ENCODE data around the gene TRAPPC1. TPM values are rescaled to one million over a fixed set of nuclear protein-coding genes. Genes with fewer than 3 reads are reported as not detected.

Gene TRAPPC1
- total RNA-seq, 1 experiment from 2014 or later = 111 TPM

- POLR2A ChIA-PET (ENCODE audit: low non-redundant PET) = no interaction called here
- TF ChIP-seq EZH2 (IDR thresholded peaks at IDR 0.05; ENCODE audit: borderline replicate concordance, low read depth, low read length, poor library complexity, severe bottlenecking) = no peak
- TF ChIP-seq, protein P1, sequence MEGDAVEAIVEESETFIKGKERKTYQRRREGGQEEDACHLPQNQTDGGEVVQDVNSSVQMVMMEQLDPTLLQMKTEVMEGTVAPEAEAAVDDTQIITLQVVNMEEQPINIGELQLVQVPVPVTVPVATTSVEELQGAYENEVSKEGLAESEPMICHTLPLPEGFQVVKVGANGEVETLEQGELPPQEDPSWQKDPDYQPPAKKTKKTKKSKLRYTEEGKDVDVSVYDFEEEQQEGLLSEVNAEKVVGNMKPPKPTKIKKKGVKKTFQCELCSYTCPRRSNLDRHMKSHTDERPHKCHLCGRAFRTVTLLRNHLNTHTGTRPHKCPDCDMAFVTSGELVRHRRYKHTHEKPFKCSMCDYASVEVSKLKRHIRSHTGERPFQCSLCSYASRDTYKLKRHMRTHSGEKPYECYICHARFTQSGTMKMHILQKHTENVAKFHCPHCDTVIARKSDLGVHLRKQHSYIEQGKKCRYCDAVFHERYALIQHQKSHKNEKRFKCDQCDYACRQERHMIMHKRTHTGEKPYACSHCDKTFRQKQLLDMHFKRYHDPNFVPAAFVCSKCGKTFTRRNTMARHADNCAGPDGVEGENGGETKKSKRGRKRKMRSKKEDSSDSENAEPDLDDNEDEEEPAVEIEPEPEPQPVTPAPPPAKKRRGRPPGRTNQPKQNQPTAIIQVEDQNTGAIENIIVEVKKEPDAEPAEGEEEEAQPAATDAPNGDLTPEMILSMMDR (conservative IDR thresholded peaks at IDR 0.05; ENCODE audit: low read depth, low read length) = peak; percentile 70
- DNase-seq (ENCODE audit: low spot score) = peak; percentile 75
- Histone ChIP-seq H3K9me3 (ENCODE audit: low read depth, low read length, poor library complexity, severe bottlenecking) (no peaks in the 10 kb centered on the region), H3K36me3 (ENCODE audit: insufficient read depth, low read length, poor library complexity, severe bottlenecking) (peaks cover 47% of the 10 kb centered on the region), H3K4me3 (ENCODE audit: low read depth, low read length, poor library complexity, severe bottlenecking) (no peak overlapping the region), H3K27me3 (replicated peaks; ENCODE audit: insufficient read depth, low read depth, low read length, poor library complexity) (no peaks in the 10 kb centered on the region), H3K27ac (ENCODE audit: low read depth, low read length, poor library complexity, severe bottlenecking) (no peak overlapping the region), H3K4me1 (ENCODE audit: insufficient read depth, low read length, poor library complexity, severe bottlenecking) (peaks cover 15% of the 10 kb centered on the region)
- no TSS peak for BruUV-seq (replicated peaks)
- CTCF ChIA-PET = interaction anchor here (0.6 to 1.5 kb wide), 6 partner anchors 43 to 144 kb away, joined by 3 to 23 read pairs (median 4); no protein-coding TSS in a partner anchor
- intact Hi-C loops (cut with micrococcal nuclease; ENCODE audit: unreplicated experiment) = loop anchor here (1.0 kb wide), 3 partner anchors 75 to 144 kb away; no protein-coding TSS in a partner anchor
Observed at GRCh38 chr17:7912927-7913524, 18.7 kb downstream of the TRAPPC1 start.

DNA sequence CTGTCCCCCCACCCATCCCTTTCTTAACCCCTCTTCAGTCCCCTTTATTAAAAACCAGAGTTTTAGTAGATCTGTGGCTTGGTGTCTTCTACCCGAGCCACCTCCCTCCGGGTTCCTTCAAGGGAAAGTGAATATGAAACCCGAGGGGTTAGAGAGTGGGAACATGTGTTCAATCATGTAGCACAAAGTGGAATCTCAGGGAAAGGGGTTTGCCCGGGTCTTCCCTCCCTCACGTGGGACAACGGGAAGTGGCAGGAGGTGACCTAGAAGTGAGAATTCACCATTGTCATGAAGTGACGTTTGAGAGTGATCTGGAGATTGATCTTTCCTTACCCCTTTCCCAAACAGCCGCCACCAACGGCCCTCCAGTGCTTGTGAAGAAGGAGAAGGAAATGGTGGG lies 20.6 kb downstream of the TRAPPC1 start:
- DNase-seq (ENCODE audit: low spot score) = no peak
- H3K4me1 ChIP-seq (ENCODE audit: insufficient read depth, low read length, poor library complexity, severe bottlenecking) = peaks cover 12% of the 10 kb centered on the region
- no TSS peak for BruUV-seq (replicated peaks)
- H3K27ac ChIP-seq (ENCODE audit: low read depth, low read length, poor library complexity, severe bottlenecking) = no peak overlapping the region
- H3K27me3 ChIP-seq (replicated peaks; ENCODE audit: insufficient read depth, low read depth, low read length, poor library complexity) = no peaks in the 10 kb centered on the region
- no peak for TF ChIP-seq EZH2 (IDR thresholded peaks at IDR 0.05; ENCODE audit: borderline replicate concordance, low read depth, low read length, poor library complexity, severe bottlenecking)
- TF ChIP-seq, protein P1 (conservative IDR thresholded peaks at IDR 0.05; ENCODE audit: low read depth, low read length) = no peak
- ChIA-PET POLR2A (ENCODE audit: low non-redundant PET) (no interaction called here), CTCF (no interaction called here)
- H3K9me3 ChIP-seq (ENCODE audit: low read depth, low read length, poor library complexity, severe bottlenecking) = no peaks in the 10 kb centered on the region
- intact Hi-C loops (cut with micrococcal nuclease; ENCODE audit: unreplicated experiment) = no loop called here
- no peak overlapping the region for H3K4me3 ChIP-seq (ENCODE audit: low read depth, low read length, poor library complexity, severe bottlenecking)
- H3K36me3 ChIP-seq (ENCODE audit: insufficient read depth, low read length, poor library complexity, severe bottlenecking) = peaks cover 66% of the 10 kb centered on the region

DNA sequence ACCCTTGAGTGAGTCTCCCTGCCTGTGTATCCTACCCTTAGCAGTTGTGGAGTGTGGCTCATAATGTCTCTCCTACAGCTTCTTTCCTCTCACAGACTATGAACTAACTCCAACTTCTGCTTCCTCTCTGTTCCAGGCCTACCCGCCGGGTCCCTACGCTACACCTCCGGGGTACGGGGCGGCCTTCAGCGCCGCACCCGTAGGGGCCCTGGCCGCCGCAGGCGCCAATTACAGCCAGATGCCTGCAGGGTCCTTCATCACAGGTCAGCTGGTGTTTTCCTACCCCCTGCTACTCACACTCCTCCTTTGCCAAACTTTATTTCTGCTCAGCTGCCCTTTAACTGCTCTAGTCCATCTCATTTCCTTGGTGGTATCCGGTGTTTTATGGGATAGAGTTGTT lies 21.0 kb downstream of the TRAPPC1 start:
- ChIA-PET CTCF (no interaction called here), POLR2A (ENCODE audit: low non-redundant PET) (no interaction called here)
- H3K9me3 ChIP-seq (ENCODE audit: low read depth, low read length, poor library complexity, severe bottlenecking) = no peaks in the 10 kb centered on the region
- peaks cover 11% of the 10 kb centered on the region for H3K4me1 ChIP-seq (ENCODE audit: insufficient read depth, low read length, poor library complexity, severe bottlenecking)
- intact Hi-C loops (cut with micrococcal nuclease; ENCODE audit: unreplicated experiment) = no loop called here
- H3K27ac ChIP-seq (ENCODE audit: low read depth, low read length, poor library complexity, severe bottlenecking) = no peak overlapping the region
- TF ChIP-seq, protein P1 (conservative IDR thresholded peaks at IDR 0.05; ENCODE audit: low read depth, low read length) = no peak
- H3K4me3 ChIP-seq (ENCODE audit: low read depth, low read length, poor library complexity, severe bottlenecking) = no peak overlapping the region
- no TSS peak for BruUV-seq (replicated peaks)
- DNase-seq (ENCODE audit: low spot score) = no peak
- H3K36me3 ChIP-seq (ENCODE audit: insufficient read depth, low read length, poor library complexity, severe bottlenecking) = peaks cover 70% of the 10 kb centered on the region
- H3K27me3 ChIP-seq (replicated peaks; ENCODE audit: insufficient read depth, low read depth, low read length, poor library complexity) = no peaks in the 10 kb centered on the region
